HG03039 (cell line): ENCODE results near the gene CERS6.

ENCODE experiments used
- ATAC-seq: cut with Tn5 transposase; IDR thresholded peaks from one replicate; pipeline ENCODE4 v1.9.1; 2021; ENCODE audit warnings: mild to moderate bottlenecking, moderate library complexity; ENCODE audit not compliant: unreplicated experiment

The CERS6 gene

GRCh38 chr2:168819050-168819715 lies 363.1 kb downstream of the CERS6 start:
- no peak for ATAC-seq

- no peak for ATAC-seq
Measured at GRCh38 chr2:168819829-168820489, 363.9 kb downstream of the CERS6 start.

- no peak for ATAC-seq
Measured at GRCh38 chr2:168821577-168821976, 365.5 kb downstream of the CERS6 start.

- no peak for ATAC-seq
Measured at GRCh38 chr2:168821992-168822391, 365.9 kb downstream of the CERS6 start.
